Endothelial cell of umbilical vein (primary cell): ENCODE measurements around the gene CHMP2B. TPM values are rescaled to one million over a fixed set of nuclear protein-coding genes. Genes with fewer than 3 reads are reported as not detected.

ENCODE experiments used
- BruUV-seq: library from RNA; stranded (reverse); fragments of 400-500 nt; replicated peaks from 2 replicates; lab custom pipeline; 2021; lab: Mats Ljungman, UMichigan
- CTCF ChIA-PET: fragments of 300-600, 350-600 bp; sonication (Branson Sonifier 250); formaldehyde crosslinking; loops from one replicate; lab custom pipeline; 2021; ENCODE audit warnings: antibody characterized with exemption, inconsistent platforms; lab: Charles Lee
- POLR2A ChIA-PET: fragments of 300-600, 350-600 bp; sonication (Branson Sonifier 250); formaldehyde crosslinking; loops from one replicate; lab custom pipeline; 2021; ENCODE audit warnings: antibody characterized with exemption, inconsistent platforms; lab: Charles Lee
- DNase-seq: peaks from one replicate; pipeline ENCODE4 v3.0.0-alpha.2; 2011; ENCODE audit warnings: low read depth, low spot score
- FAIRE-seq: peaks from 2 replicates; lab custom pipeline; 2011; peaks lifted over from hg19 to GRCh38; lab: Jason Lieb, UNC
- H2AFZ ChIP-seq: 2 replicates; pipeline ENCODE4 v1.6.0; 2012; ENCODE audit warnings: low read depth, low read length, control low read depth, inconsistent platforms
- H3K27ac ChIP-seq: 2 replicates; pipeline ENCODE4 v1.5.1; 2011; ENCODE audit warnings: low read depth, mild to moderate bottlenecking, control low read depth, low read length, moderate library complexity; ENCODE audit not compliant: insufficient read depth
- H3K27me3 ChIP-seq, 2 experiments: 2 replicates each; pipeline versions ENCODE4 v1.6.0 to v1.6.1; 2011; ENCODE audit warnings: low read length in 2 of 2, mixed read lengths in 1 of 2; ENCODE audit not compliant: control insufficient read depth in 2 of 2, insufficient read depth in 2 of 2
- H3K36me3 ChIP-seq, 2 experiments: 2 replicates in 1 of 2; 3 replicates in 1 of 2; pipeline ENCODE4 v1.5.1; 2011; ENCODE audit warnings: low read length in 2 of 2, mild to moderate bottlenecking in 1 of 2, moderate library complexity in 1 of 2; ENCODE audit not compliant: control insufficient read depth in 2 of 2, insufficient read depth in 2 of 2; ENCODE audit errors: extremely low read depth in 1 of 2
- H3K4me1 ChIP-seq: 3 replicates; pipeline ENCODE4 v1.5.1; 2011; ENCODE audit warnings: mild to moderate bottlenecking, low read length; ENCODE audit not compliant: control insufficient read depth, insufficient read depth; ENCODE audit errors: extremely low read depth
- H3K4me2 ChIP-seq: 2 replicates; pipeline ENCODE4 v1.6.1; 2011; ENCODE audit warnings: low read length, control low read depth, mixed read lengths; ENCODE audit not compliant: insufficient read depth
- H3K4me3 ChIP-seq, 3 experiments: fragments of 200-600 bp in 1 of 3; sonication (generic), shearing (Covaris generic) in 1 of 3; replicated peaks in 1 of 3; 2 replicates each; pipeline ENCODE4 v1.5.1; 2011 to 2016; ENCODE audit warnings: control low read depth in 3 of 3, low read length in 3 of 3, mild to moderate bottlenecking in 2 of 3, inconsistent platforms in 1 of 3, low read depth in 1 of 3, moderate library complexity in 1 of 3; ENCODE audit not compliant: insufficient read depth in 1 of 3
- H3K79me2 ChIP-seq: 2 replicates; pipeline ENCODE4 v1.6.0; 2012; ENCODE audit warnings: low read length, inconsistent platforms; ENCODE audit not compliant: control insufficient read depth, insufficient read depth
- H3K9ac ChIP-seq: replicated peaks from 2 replicates; pipeline ENCODE3; 2011; ENCODE audit warnings: low read length, control low read depth; ENCODE audit not compliant: insufficient read depth; ENCODE audit errors: extremely low read depth
- H3K9me1 ChIP-seq: replicated peaks from 3 replicates; pipeline ENCODE4 v1.6.0; 2011; ENCODE audit warnings: mild to moderate bottlenecking, low read length; ENCODE audit not compliant: control insufficient read depth, insufficient read depth; ENCODE audit errors: extremely low read depth
- H3K9me3 ChIP-seq: replicated peaks from 2 replicates; pipeline ENCODE4 v1.5.1; 2012; ENCODE audit warnings: low read length, inconsistent platforms; ENCODE audit not compliant: control insufficient read depth, insufficient read depth
- H4K20me1 ChIP-seq: replicated peaks from 2 replicates; pipeline ENCODE3; 2011; ENCODE audit warnings: mild to moderate bottlenecking, low read length; ENCODE audit not compliant: control insufficient read depth, insufficient read depth; ENCODE audit errors: extremely low read depth
- CTCF ChIP-seq, 2 donors: IDR thresholded peaks; 1 replicate in 1 of 2; 2 replicates in 1 of 2; pipeline ENCODE4 v1.5.1; 2011; ENCODE audit warnings: low read length in 2 of 2, mild to moderate bottlenecking in 2 of 2, moderate library complexity in 2 of 2, control low read depth in 1 of 2, inconsistent platforms in 1 of 2, low read depth in 1 of 2; ENCODE audit not compliant: insufficient read depth in 1 of 2; ENCODE audit errors: extremely low read depth in 1 of 2
- EZH2 ChIP-seq: IDR thresholded peaks from 2 replicates; pipeline ENCODE4 v1.6.1; 2012; ENCODE audit warnings: borderline replicate concordance, low read depth, mild to moderate bottlenecking, moderate library complexity, low read length, inconsistent platforms; ENCODE audit not compliant: severe bottlenecking
- FOS ChIP-seq: IDR thresholded peaks from 2 replicates; pipeline ENCODE4 v1.6.1; 2011; ENCODE audit warnings: mild to moderate bottlenecking, low read length, moderate library complexity, borderline replicate concordance; ENCODE audit not compliant: insufficient read depth
- GATA2 ChIP-seq: IDR thresholded peaks from 2 replicates; pipeline ENCODE4 v1.7.0; 2011; ENCODE audit warnings: low read depth, mild to moderate bottlenecking, moderate library complexity, mixed read lengths, low read length; ENCODE audit not compliant: insufficient read length, insufficient read depth
- JUN ChIP-seq: IDR thresholded peaks from 2 replicates; pipeline ENCODE4 v1.6.1; 2011; ENCODE audit warnings: borderline replicate concordance, low read depth; ENCODE audit not compliant: insufficient read length, insufficient read depth
- MYC ChIP-seq: IDR thresholded peaks from one replicate; pipeline ENCODE4 v1.6.1; 2011; ENCODE audit warnings: mild to moderate bottlenecking, low read depth, low read length
- POLR2A ChIP-seq: IDR thresholded peaks from 2 replicates; pipeline ENCODE4 v1.6.1; 2012; ENCODE audit warnings: low read depth, mild to moderate bottlenecking, control low read depth, low read length
- POLR2AphosphoS5 ChIP-seq: IDR thresholded peaks from 2 replicates; pipeline ENCODE4 v1.6.1; 2012; ENCODE audit warnings: low read depth, mild to moderate bottlenecking, control low read depth, low read length, moderate library complexity; ENCODE audit not compliant: insufficient read depth
- dilution Hi-C: fragments of 300-500 bp; cut with MboI; formaldehyde crosslinking; loops from one replicate; pipeline ENCODE4 v1.15.0; 2019; ENCODE audit warnings: low sequenced_read_pairs; ENCODE audit not compliant: extremely low pct_ligation_motif_present
- intact Hi-C: fragments of 100-400 bp; cut with micrococcal nuclease; formaldehyde crosslinking; loops from one replicate; pipeline ENCODE4 v1.10.0; 2022
- polyA plus RNA-seq, 4 experiments: library from polyadenylated mRNA; depleted of rRNA in 3 of 4; stranded (reverse) in 3 of 4; unstranded in 1 of 4; fragments of >200 nt; gene quantifications; 2 replicates each; pipeline versions ENCODE4 v1.2.1 to v1.2.3, GENCODE V29; 2011 to 2012; ENCODE audit warnings: missing spikeins in 1 of 4
- total RNA-seq: library from RNA; stranded (reverse); gene quantifications from 2 replicates; pipeline ENCODE4 v1.2.3, GENCODE V29; 2021
- TF ChIP-seq, protein P1 (sequence below): IDR thresholded peaks from 2 replicates; pipeline ENCODE4 v1.6.1; 2011; ENCODE audit not compliant: insufficient read depth, insufficient read length

Gene CHMP2B
- total and polyA plus RNA-seq, 2 donors (not counting 3 experiments of a cell fraction or from before 2014, with no cell fraction given), result 6.8 to 22.0 TPM

DNA sequence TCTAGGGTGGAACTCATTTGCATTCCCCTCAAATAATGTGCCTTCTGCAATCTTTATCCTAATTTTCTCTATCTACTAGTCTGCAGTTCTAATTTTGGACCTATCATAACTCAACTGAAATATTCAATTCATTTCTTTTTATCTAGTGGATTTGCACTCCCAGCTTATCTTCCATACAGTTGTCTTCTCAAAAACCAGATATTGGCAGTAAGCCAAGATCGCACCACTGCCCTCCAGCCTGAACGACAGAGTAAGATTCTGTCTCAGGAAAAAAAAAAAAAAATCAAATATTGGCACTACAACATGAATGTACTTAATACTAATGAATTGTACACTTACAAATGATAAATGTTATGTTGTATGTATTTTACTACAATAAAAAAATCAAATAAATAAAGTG is 18.0 kb upstream of the CHMP2B start:
- Histone ChIP-seq H3K4me3 (no peak overlapping the region), H2AFZ (no peak overlapping the region), H3K9me3 (no peaks in the 10 kb centered on the region), H3K27ac (no peak overlapping the region), H3K36me3 (no peaks in the 10 kb centered on the region), H3K79me2 (no peaks in the 10 kb centered on the region), H3K27me3 (peaks cover 3 to 14% of the 10 kb centered on the region in 2 experiments), H3K9ac (no peak overlapping the region), H3K4me2 (no peak overlapping the region), H3K9me1 (no peaks in the 10 kb centered on the region), H3K4me1 (no peaks in the 10 kb centered on the region), H4K20me1 (no peaks in the 10 kb centered on the region)
- no TSS peak for BruUV-seq
- dilution Hi-C loops, result no loop called here
- DNase-seq (no peak), FAIRE-seq (no peak)
- ChIA-PET POLR2A (no interaction called here), CTCF (interaction anchor here (0.9 to 1.3 kb wide), 2 partner anchors 18 to 142 kb away, joined by 3 read pairs; partner anchors contain the start of gene CHMP2B)
- intact Hi-C loops, result no loop called here
- TF ChIP-seq FOS (no peak), EZH2 (no peak), CTCF (IDR thresholded peaks at IDR 0.05; ENCODE audit: extremely low read depth in 1 of 2, insufficient read depth in 1 of 2, low read depth in 1 of 2, low read length in 2 of 2) (no peak), JUN (no peak), POLR2A (no peak), POLR2AphosphoS5 (no peak), GATA2 (no peak), MYC (no peak)
- TF ChIP-seq, protein P1, sequence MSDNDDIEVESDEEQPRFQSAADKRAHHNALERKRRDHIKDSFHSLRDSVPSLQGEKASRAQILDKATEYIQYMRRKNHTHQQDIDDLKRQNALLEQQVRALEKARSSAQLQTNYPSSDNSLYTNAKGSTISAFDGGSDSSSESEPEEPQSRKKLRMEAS, result no peak
